HUES48 (cell line): ENCODE measurements around the gene GLTP.
"Not testable (repeated sequence)": the region's sequence is repeated elsewhere in the genome, so short reads cannot be mapped to it uniquely, and the experiment has no call there.

ENCODE experiments used
- H3K27ac ChIP-seq: one replicate; pipeline ENCODE4 v1.7.0; 2013; ENCODE audit warnings: low read depth, low read length, inconsistent platforms
- H3K27me3 ChIP-seq: 2 replicates; pipeline ENCODE4 v1.6.1; 2013; ENCODE audit warnings: mild to moderate bottlenecking, low read length; ENCODE audit not compliant: control insufficient read depth, insufficient read depth
- H3K36me3 ChIP-seq: 2 replicates; pipeline ENCODE4 v1.6.1; 2013; ENCODE audit warnings: low read length; ENCODE audit not compliant: control insufficient read depth, insufficient read depth
- H3K4me1 ChIP-seq: 2 replicates; pipeline ENCODE4 v1.6.1; 2013; ENCODE audit warnings: mild to moderate bottlenecking, low read length; ENCODE audit not compliant: control insufficient read depth, insufficient read depth
- H3K4me3 ChIP-seq: 2 replicates; pipeline ENCODE4 v1.5.1; 2013; ENCODE audit warnings: mild to moderate bottlenecking, low read depth, low read length
- H3K9ac ChIP-seq: 2 replicates; pipeline ENCODE4 v1.6.1; 2013; ENCODE audit warnings: mild to moderate bottlenecking, low read depth, low read length, moderate library complexity
- H3K9me3 ChIP-seq: 2 replicates; pipeline ENCODE4 v1.6.1; 2013; ENCODE audit warnings: low read length; ENCODE audit not compliant: control insufficient read depth, insufficient read depth

Gene GLTP

DNA sequence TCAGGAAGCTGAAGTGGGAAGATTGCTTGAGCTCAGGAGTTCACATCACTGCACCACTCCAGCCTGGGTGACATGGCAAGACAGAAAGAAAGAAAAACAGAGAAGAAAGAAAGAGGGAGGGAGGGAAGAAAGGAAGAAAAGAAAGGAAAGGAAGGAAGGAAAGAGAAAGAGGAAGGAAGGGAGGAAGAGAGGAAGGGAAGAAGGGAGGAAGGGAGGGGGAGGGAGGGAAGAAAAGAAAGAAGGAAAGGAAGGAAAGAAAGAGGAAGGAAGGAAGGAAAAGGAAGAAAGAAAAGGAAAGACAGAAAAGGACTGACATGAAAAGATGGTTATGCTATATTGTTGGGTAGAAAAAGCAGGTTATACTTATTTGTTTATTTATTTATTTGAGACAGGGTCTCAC lies 3.9 kb downstream of the GLTP start:
- H3K4me1 ChIP-seq = peaks cover 31% of the 10 kb centered on the region
- 0 out of 2 replicates have a peak, but pooled peaks cover 5% of the 10 kb centered on the region for H3K27me3 ChIP-seq
- no peaks in the 10 kb centered on the region for H3K9me3 ChIP-seq
- no peak overlapping the region for H3K27ac ChIP-seq
- no peak overlapping the region for H3K4me3 ChIP-seq
- H3K36me3 ChIP-seq = no peaks in the 10 kb centered on the region
- H3K9ac ChIP-seq = no peak overlapping the region

DNA sequence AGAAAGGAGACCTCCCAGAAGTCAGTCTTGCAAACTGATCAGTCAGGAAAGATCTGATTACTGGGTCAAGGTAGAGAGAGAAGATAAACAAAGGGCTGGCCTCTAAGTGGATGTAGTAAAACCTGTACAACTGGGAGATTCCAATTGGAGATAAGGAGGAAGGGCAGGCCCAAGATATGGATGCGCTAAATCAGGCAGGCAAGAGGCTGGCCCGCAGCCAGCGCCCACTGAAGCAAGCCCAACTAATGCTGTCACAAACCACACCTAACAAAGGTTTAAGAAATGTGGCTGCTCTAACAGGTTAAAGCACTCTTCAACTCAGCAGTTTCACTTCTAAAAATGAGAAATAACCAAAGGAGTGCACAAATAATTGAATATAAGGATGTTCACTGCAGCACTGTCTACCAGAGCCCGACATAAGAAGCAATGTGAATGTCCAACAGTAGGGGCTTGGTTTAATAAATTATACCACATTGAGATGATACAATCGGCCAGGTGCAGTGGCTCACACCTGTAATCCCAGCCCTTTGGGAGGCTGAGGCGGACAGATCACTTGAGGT lies 4.7 kb downstream of the GLTP start:
- Histone ChIP-seq H3K9ac (no peak overlapping the region), H3K9me3 (no peaks in the 10 kb centered on the region), H3K27me3 (0 out of 2 replicates have a peak, but pooled peaks cover 5% of the 10 kb centered on the region), H3K4me3 (no peak overlapping the region), H3K36me3 (no peaks in the 10 kb centered on the region), H3K4me1 (peaks cover 24% of the 10 kb centered on the region), H3K27ac (no peak overlapping the region)

DNA sequence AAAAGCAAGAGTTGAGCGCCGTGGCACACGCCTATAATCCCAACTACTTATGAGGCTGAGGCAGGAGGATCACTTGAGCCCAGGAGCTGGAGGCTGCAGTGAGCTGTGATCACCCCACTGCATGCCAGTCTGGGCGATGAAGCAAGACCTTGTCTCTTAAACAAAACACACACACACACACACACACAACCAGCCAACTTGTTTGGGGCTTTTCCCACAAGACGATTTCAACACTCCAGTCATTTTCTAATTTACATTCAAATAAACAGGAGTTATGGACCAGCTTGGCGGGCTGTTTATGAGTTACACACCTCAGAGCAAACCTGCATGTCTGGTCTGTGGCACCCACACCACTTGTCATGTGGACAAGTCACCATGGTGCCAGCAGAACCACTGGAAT lies 6.7 kb downstream of the GLTP start:
- Histone ChIP-seq H3K4me1 (peaks cover 13% of the 10 kb centered on the region), H3K27ac (no peak overlapping the region), H3K36me3 (no peaks in the 10 kb centered on the region), H3K9ac (no peak overlapping the region), H3K27me3 (no peaks in the 10 kb centered on the region), H3K9me3 (no peaks in the 10 kb centered on the region), H3K4me3 (no peak overlapping the region)

DNA sequence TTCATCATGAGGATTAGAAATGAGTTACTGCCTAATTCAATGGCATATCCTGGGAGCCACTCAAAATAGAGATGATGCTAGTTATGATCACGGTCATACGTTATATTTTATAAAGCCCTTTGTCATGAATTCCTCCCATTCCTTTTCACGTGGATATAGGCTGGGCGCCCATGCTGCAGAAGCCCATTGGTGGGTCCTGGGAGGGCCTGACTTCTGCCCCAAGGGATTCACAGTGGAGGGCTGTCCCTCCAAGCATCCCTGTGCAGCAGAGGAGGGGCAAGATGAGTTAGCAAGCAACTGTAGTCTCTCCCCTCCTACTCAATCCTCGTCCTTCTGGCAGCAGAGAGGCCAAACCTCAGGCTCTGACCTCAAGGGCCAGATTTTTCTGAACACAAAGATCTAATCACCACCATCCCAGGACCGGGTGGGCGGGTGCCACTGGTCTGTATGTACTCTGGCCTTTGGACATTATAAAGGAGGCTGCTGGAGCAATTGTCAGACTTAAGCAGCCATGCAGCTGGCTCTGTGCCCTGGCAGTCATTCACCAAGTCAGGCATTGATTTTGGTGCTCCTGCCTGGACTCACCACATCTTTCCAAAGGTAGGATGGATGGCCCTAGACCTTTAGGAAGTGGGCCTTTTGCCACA lies 8.6 kb downstream of the GLTP start:
- Histone ChIP-seq H3K9me3 (no peaks in the 10 kb centered on the region), H3K27ac (no peak overlapping the region)

DNA sequence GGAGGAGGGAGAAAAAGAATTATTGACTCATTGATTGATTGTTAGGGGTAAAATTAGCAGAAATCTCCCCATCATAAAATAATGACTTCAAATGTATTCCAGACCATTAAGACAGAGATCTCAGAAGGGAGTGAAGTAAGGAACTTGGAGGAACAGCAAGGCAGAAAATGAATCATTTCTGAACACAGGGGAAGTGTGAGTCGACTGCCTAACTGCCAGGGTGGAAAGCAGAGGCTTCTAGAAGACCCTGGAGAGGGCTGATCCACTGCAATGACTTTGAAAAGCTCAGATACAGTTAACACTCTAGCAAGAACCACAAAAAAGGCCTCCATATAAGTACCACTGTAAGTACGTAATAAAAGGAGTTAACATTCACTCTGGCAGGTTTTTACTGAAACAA lies 9.7 kb downstream of the GLTP start:
- H3K9ac ChIP-seq = no peak overlapping the region
- H3K9me3 ChIP-seq = no peaks in the 10 kb centered on the region
- no peaks in the 10 kb centered on the region for H3K27me3 ChIP-seq
- no peak overlapping the region for H3K4me3 ChIP-seq
- no peaks in the 10 kb centered on the region for H3K36me3 ChIP-seq
- H3K27ac ChIP-seq = no peak overlapping the region
- no peaks in the 10 kb centered on the region for H3K4me1 ChIP-seq

More for the DNA sequence above, 8.6 kb downstream of the GLTP start:
- no peaks in the 10 kb centered on the region for H3K4me1 ChIP-seq
- no peaks in the 10 kb centered on the region for H3K36me3 ChIP-seq
- H3K4me3 ChIP-seq = no peak overlapping the region
- no peak overlapping the region for H3K9ac ChIP-seq
- no peaks in the 10 kb centered on the region for H3K27me3 ChIP-seq

DNA sequence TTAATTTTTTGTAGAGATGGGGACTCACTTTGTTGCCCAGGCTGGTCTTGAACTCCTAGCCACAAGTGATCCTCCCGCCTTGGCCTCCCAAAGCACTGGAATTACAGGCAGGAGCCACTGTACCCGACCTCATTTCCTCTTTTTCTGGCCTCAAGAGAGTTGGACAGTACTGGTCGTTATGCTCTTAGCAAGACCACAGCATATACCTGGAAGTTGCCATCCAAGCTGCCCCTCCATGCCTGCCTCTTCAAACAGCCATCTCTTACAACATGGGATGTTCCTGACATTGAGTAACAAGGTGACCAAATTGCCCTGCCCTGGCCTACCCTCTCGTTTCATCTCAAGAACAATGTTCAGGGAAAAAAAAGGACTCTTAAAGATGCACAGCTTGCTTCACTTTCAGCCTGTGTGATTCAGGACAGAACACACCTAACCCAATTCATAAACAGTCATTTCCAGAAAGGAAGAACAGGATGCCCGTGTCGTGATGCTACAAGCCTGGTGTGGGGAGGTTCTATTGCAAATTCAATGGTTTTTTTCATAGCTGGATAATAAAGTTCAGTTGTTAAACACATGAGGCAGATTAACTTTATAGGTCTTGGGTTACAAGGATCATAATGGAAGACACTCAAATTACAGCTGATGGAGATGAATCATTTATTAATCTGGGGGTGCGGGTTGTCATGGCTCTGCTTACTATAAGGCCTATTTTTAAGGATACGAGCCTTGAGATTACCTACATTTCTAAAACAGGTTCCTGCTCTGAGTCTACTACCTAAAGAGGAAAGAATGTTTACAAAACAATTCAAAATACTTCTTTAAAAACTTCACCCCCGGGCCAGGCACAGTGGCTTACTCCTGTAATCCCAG lies 11.9 kb downstream of the GLTP start:
- H3K9ac ChIP-seq = no peak overlapping the region
- H3K27ac ChIP-seq = no peak overlapping the region
- no peaks in the 10 kb centered on the region for H3K27me3 ChIP-seq
- no peaks in the 10 kb centered on the region for H3K9me3 ChIP-seq
- no peak overlapping the region for H3K4me3 ChIP-seq
- peaks cover 9% of the 10 kb centered on the region; the same call in 1 of the 2 replicates for H3K4me1 ChIP-seq
- H3K36me3 ChIP-seq = no peaks in the 10 kb centered on the region

DNA sequence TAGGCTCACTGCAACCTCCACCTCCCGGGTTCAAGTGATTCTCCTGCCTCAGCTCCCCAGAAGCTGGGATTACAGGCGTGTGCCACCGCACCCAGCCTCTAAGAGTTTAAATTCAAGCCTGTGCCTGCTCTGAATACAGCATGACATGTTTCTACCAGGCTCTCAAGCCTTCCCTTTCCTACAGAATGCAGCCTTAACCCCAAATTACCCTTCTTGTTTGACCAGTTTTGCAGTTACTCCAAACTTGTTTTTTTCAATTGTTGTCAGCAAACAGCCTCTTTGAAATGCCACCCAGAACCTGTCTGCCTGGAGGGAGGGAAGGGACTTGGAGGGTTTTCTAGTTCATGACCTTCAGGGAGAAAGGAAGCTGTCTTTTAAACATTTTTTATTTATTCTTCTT lies 15.4 kb downstream of the GLTP start:
- H3K4me1 ChIP-seq = peaks cover 9% of the 10 kb centered on the region; the same call in 1 of the 2 replicates
- 0 out of 2 replicates have a peak, but pooled peaks cover 4% of the 10 kb centered on the region for H3K36me3 ChIP-seq
- no peak overlapping the region for H3K4me3 ChIP-seq
- no peaks in the 10 kb centered on the region for H3K27me3 ChIP-seq
- no peaks in the 10 kb centered on the region for H3K9me3 ChIP-seq
- H3K9ac ChIP-seq = no peak overlapping the region
- no peak overlapping the region for H3K27ac ChIP-seq

DNA sequence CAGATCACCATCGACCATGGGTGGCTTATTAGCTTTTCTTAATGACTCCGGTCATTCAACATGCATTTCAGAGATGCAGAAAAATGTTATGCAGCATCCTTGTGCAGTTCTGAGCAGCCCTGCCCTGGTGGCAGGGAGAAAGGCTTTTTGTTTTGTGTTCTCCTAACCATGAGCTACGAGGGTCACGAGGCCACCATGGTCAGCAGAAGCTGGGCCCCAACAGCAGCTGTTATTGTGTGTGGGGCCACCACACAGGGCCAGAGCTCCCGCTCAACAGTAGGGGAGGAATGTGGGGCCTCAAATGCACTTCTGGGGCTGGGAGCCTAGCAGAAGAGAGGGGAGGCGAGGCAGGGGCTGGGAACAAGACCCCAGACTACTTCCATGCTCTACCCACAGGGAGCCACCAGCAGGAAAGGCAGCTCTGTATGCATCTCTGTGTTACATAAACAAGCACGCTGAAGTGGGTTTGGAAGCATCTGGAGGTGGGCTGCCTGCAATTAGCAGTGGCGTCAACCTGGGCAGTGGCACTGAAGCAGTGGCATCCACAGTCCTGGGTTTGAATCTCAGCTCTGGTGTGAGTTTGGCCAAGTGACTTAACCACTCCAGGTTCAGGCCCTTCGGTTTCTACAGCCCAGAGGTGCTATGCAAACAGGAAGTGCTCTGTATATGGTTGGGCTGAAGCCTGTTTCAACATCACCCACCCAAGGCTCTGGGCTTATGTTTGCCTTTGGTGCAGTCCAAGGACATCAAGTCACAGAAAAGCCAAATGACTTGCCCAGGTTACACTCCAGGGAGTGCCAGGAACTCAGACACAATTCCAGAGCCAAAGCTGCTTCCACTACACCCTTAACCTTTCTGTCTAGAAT lies 16.3 kb downstream of the GLTP start:
- H3K27me3 ChIP-seq = no peaks in the 10 kb centered on the region
- 0 out of 2 replicates have a peak, but pooled peaks cover 4% of the 10 kb centered on the region for H3K36me3 ChIP-seq
- no peak overlapping the region for H3K9ac ChIP-seq
- H3K4me3 ChIP-seq = no peak overlapping the region
- no peak overlapping the region for H3K27ac ChIP-seq
- no peaks in the 10 kb centered on the region for H3K9me3 ChIP-seq
- peaks cover 9% of the 10 kb centered on the region; the same call in 1 of the 2 replicates for H3K4me1 ChIP-seq

DNA sequence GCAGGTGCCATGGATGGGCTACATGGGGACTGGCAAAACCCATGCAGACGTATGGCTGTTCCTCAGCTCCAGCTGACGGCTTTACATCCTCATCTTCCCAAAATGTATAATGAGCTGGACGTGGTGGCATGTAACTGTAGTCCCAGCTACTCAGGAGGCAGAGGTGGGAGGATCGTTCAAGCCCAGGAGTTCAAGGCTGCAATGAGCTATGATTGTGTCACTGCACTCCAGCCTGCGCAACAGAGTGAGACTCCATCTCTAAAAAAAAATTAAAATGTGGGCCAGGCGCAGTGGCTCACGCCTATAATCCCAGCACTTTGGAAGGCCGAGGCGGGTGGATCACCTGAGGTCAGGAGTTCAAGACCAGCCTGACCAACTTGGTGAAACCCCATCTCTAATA lies 17.9 kb downstream of the GLTP start:
- H3K27ac ChIP-seq, H3K9ac ChIP-seq, H3K4me3 ChIP-seq, H3K4me1 ChIP-seq, H3K9me3 ChIP-seq, H3K27me3 ChIP-seq: not testable (repeated sequence)
- peaks cover 12% of the 10 kb centered on the region; the same call in 1 of the 2 replicates for H3K36me3 ChIP-seq

DNA sequence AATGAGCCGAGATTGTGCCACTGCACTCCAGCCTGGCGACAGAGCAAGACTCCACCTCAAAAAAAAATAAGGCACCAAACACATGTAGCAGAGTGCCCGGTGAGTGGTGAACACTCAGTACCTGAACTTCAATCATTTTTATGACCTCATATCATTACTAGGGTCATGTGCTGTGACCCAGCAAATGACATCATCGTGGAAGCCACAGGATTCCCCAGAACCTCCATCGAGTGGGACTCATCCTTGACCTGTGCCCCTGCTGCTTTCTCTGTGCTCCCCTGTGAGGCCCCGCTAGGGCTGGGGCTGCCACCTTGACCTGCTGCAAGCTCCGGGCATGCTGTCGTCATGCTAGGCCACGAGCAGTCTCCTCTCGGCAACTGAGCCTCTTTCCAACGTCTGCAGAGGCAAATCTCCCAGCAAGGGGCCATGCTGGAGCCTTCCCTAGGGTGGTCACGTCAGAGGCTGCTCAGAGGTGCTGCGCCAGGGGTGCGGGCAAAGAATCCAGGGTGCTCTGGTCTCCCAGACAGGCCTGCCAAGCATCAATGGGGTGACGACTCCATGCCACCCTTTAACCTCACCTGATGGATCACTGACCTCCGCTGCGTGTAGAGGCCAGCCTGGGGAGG lies 18.5 kb downstream of the GLTP start:
- no peaks in the 10 kb centered on the region for H3K27me3 ChIP-seq
- no peak overlapping the region for H3K27ac ChIP-seq
- peaks cover 19% of the 10 kb centered on the region; the same call in 1 of the 2 replicates for H3K36me3 ChIP-seq
- H3K4me1 ChIP-seq = peaks cover 9% of the 10 kb centered on the region; the same call in 1 of the 2 replicates
- no peak overlapping the region for H3K4me3 ChIP-seq
- H3K9me3 ChIP-seq = no peaks in the 10 kb centered on the region
- no peak overlapping the region for H3K9ac ChIP-seq
